ENCODE results near the gene LYPD3. TPM values are rescaled to one million over a fixed set of nuclear protein-coding genes. Genes with fewer than 3 reads are reported as not detected.

LYPD3 gene
- total and polyA plus RNA-seq, 2 experiments from 2014 or later, result 3.3 to 4.6 TPM

GRCh38 chr19:43462383-43462782 is 3.0 kb downstream of the LYPD3 start (continued):
- TF ChIP-seq JUNB (IDR thresholded peaks at IDR 0.05; ENCODE audit: unreplicated experiment) (no peak), ZNF114 (CRISPR knock-in tag; IDR thresholded peaks at IDR 0.05) (no peak), CTCF (conservative IDR thresholded peaks at IDR 0.05; ENCODE audit: low read depth in 2 of 2) (no peak), REST (IDR thresholded peaks at IDR 0.05; ENCODE audit: unreplicated experiment) (no peak), NANOG (IDR thresholded peaks at IDR 0.05; ENCODE audit: borderline replicate concordance) (no peak), EZH2 (IDR thresholded peaks at IDR 0.05; ENCODE audit: low read depth, unreplicated experiment) (no peak), EZH2phosphoT487 (IDR thresholded peaks at IDR 0.05; ENCODE audit: unreplicated experiment) (no peak), POLR2AphosphoS5 (IDR thresholded peaks at IDR 0.05; ENCODE audit: low read depth) (no peak), ZNF331 (CRISPR knock-in tag; IDR thresholded peaks at IDR 0.05; ENCODE audit: low read depth) (no peak), ETS1 (IDR thresholded peaks at IDR 0.05) (no peak), CREB1 (CRISPR knock-in tag; IDR thresholded peaks at IDR 0.05; ENCODE audit: low read depth) (no peak), STAT1 (IDR thresholded peaks at IDR 0.05; ENCODE audit: unreplicated experiment) (no peak)

- Histone ChIP-seq H4K20me1 (replicated peaks; ENCODE audit: insufficient read depth) (no peaks in the 10 kb centered on the region), H3K27ac (ENCODE audit: low read depth) (no peak overlapping the region), H2AFZ (no peak overlapping the region), H3K4me1 (ENCODE audit: insufficient read depth) (peaks cover 15% of the 10 kb centered on the region), H3K9me2 (ENCODE audit: insufficient read depth) (no peaks in the 10 kb centered on the region), H3K79me2 (replicated peaks; ENCODE audit: insufficient read depth) (no peaks in the 10 kb centered on the region), H3K27me3 (ENCODE audit: insufficient read depth) (peaks cover 24% of the 10 kb centered on the region), H3K4me3 (no peak overlapping the region), H3K4me2 (no peak overlapping the region), H3K36me3 (ENCODE audit: insufficient read depth) (no peaks in the 10 kb centered on the region), H3F3A (replicated peaks; ENCODE audit: low read depth) (peaks cover 14% of the 10 kb centered on the region)
- no peak for ATAC-seq
- TF ChIP-seq STAT1 (IDR thresholded peaks at IDR 0.05; ENCODE audit: unreplicated experiment) (no peak), ZNF114 (CRISPR knock-in tag; IDR thresholded peaks at IDR 0.05) (no peak), CREB1 (CRISPR knock-in tag; IDR thresholded peaks at IDR 0.05; ENCODE audit: low read depth) (no peak), REST (IDR thresholded peaks at IDR 0.05; ENCODE audit: unreplicated experiment) (no peak)
- Mint-ChIP-seq H3K4me1 (peaks cover 8% of the 10 kb centered on the region), H3K27me3 (ENCODE audit: insufficient read depth, low read depth, poor library complexity) (peaks cover 14% of the 10 kb centered on the region), H3K4me3 (no peak overlapping the region), H3K27ac (no peak overlapping the region), H3K36me3 (ENCODE audit: low read depth) (no peaks in the 10 kb centered on the region), H3K9me3 (no peaks in the 10 kb centered on the region)
- no peak for DNase-seq (ENCODE audit: low spot score)
Measured at GRCh38 chr19:43461303-43461702, 4.1 kb downstream of the LYPD3 start.
